Left colon (tissue), 2 donors: ENCODE results near the gene PAN3. TPM values are rescaled to one million over a fixed set of nuclear protein-coding genes. Genes with fewer than 3 reads are reported as not detected.
A peak's percentile ranks its signal among the peaks of the same experiment; 100 is the strongest.

ENCODE experiments used
- ATAC-seq: fragments of 200-7000 bp; cut with Tn5 transposase; one replicate; pipeline ENCODE4 v1.9.1; 2020; ENCODE audit warnings: mild to moderate bottlenecking, moderate library complexity
- DNase-seq, 2 donors: peaks; one replicate each; pipeline ENCODE4 v3.0.0-alpha.2; 2020
- intact Hi-C, 2 donors: fragments of 100-400 bp; cut with DNase I in 1 of 2; cut with micrococcal nuclease in 1 of 2; formaldehyde crosslinking; loops; one replicate each; pipeline versions ENCODE4 v1.11.2 to v1.14.0; 2022; cut with DNase I, micrococcal nuclease
- total RNA-seq, 2 donors: library from RNA; stranded (reverse); fragmentation: NEBNext Ultra II Directional; extraction: Animal tissue kit (Norgen Biotek cat#: 25700); gene quantifications; one replicate each; pipeline ENCODE4 v1.2.1, GENCODE V29; 2021
- donor health status: DM: no; HTN: no; CAD: no.
- donor health status: DM: yes; HTN: yes; CAD: no.

PAN3 gene
- total RNA-seq, 2 donors from 2014 or later, result 30.7 to 37.0 TPM

DNA sequence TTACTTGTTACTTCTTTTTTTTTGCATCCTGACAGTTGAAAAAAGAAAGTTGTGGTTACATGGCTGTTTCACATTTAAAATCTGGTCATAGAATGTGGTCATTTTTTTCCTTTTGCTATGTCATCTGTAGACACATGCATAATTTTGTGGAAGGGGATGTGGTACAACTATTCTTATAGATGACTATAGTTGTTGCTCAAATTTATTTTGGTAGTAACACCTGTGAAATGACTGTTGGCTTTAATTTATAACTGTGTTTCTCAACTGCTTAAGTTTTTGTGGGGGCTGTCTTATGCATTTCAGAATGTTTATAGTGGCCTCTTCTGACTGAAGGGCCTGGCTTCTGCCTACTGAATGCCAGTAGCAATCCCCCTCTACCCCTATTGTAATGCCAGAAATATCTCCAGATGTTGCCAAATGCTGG lies 130.5 kb downstream of the PAN3 start:
- intact Hi-C loops, result no loop called here
- DNase-seq (no peak), ATAC-seq (no peak)

DNA sequence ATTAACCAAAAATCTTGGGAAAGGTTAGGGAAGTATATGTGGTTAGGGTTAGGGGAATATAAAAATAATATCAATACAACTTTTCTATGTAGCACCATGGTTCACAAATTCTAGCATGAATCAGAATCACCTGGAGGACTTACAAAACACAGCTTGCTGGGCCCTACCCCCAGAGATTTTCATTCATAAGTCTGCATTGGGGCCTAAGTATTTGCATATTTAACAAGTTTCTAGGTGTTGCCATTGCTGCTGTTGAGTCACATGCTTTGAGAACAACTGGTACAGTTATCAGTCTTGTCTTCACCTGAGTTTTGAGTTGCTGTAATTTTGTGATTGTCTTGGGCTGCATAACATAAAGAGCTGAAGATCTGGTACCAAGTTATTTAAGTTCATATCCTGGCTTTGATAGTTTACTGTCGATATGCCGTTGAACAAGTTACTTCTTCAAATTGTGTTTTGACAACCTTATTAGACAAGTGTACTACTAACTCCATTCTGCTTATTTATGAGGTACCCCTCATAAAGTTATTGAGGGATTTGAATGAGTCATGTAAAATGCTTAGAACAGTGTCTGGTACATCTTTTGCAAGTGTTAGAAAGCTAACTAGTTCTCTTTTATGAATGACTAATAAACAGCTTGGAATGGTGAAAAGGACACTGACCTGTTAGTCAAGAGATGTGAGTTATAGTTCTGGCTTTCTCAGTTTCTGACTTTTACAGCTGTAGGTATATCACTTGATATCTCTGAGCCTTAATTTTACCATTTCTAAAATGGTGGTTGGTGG lies 132.9 kb downstream of the PAN3 start:
- intact Hi-C loops, result no loop called here
- DNase-seq (no peak), ATAC-seq (no peak)

DNA sequence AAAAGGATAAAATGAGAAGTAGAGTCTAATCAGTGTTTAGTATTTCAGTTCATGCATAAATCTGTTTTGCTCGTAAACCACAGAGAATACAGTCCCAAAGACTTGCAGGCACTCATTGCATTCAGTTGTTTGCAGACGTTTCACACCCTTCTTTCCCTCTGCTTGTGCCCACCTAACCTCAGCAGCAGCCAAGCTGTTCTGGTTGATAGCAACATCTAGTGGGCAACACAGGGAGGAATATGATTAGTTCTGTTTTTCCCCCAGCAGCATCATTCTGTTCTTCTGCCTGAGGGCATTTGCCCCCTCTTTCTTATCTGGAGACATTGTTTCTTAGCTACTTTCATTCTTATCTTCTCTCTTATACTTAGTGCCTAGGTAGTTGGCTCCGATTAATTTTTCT lies 135.6 kb downstream of the PAN3 start:
- DNase-seq (no peak), ATAC-seq (no peak)
- intact Hi-C loops, result no loop called here

DNA sequence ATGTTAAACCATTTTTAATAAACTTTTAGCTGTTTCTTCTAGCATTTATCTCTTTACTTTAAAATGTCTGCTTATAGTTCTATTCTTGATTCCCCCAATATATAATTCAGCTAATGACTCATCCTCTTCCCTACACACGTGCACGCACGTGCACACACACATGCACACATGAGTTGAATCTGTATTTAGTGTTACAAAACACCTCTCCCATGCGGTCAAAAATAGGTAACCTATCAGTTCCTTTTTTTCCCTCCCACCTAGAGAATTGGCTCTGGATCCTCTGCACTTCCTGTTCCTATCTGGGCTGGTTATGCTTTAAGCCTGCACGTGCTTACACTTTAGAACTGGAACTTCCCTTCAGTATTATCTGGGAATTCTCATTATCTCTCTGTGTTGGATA lies 144.1 kb downstream of the PAN3 start:
- ATAC-seq, result peak; percentile 75
- no peak for DNase-seq
- intact Hi-C loops, result no loop called here

DNA sequence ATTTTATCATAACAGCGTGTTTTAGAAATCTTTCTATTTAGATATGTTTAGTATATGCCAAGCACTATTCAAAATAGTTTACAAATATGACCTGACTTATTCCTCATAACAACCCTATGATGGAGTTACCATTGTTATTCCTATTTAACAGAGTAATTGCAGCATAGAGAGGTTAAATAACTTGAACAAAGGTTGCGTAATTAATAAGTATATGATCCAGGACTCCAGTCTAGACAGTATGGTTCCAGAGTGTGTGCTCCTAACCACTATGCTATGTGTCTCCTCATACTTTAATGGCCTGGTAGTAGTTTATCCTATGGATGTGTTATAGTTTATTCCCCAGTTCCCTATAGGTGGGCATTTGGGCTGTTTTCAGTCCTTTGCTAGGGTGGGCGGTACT lies 145.3 kb downstream of the PAN3 start:
- no peak for ATAC-seq

DNA sequence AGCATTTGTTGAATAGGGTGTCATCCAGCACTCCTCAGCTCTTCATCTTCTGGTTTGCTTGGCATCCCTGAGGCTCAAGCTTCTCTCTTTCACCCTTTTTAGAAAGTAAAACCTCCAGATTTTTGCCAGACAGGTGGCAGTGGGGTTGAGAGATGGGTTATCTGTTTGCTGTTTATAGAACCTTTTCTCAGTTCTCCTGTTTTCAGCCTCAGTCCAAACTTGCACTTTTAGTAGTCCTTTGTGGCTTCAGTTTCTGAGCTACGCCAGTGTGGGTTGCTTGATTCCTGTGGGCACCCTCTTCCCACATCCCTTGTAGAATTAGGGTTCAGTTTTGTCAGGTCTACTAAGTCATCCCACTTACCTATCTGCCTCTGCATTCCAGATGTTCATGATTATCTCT lies 147.9 kb downstream of the PAN3 start:
- intact Hi-C loops, result no loop called here
- DNase-seq, result no peak
- no peak for ATAC-seq

More for the DNA sequence above, 145.3 kb downstream of the PAN3 start:
- intact Hi-C loops, result no loop called here
- no peak for DNase-seq

DNA sequence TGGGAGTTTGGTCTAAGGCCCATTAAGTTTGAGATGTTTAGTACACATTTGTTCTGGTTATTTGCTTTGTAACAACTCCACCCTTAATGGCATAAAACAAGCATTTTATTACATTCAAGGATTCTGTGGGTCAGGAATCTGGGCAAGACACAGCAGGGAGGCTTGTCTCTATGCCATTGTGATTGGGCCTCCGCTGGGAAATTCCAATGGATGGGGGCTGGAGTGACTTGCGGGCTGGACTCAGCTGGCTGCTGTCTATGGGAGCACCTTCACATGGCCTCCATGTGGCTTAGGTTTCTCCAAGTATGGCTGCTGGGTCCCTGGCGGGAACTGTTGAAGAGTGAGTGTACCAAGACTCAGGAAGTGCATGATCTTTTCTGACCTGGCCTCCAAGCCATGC lies 159.0 kb downstream of the PAN3 start:
- DNase-seq (no peak), ATAC-seq (peak; percentile 22)
- intact Hi-C loops, result no loop called here

DNA sequence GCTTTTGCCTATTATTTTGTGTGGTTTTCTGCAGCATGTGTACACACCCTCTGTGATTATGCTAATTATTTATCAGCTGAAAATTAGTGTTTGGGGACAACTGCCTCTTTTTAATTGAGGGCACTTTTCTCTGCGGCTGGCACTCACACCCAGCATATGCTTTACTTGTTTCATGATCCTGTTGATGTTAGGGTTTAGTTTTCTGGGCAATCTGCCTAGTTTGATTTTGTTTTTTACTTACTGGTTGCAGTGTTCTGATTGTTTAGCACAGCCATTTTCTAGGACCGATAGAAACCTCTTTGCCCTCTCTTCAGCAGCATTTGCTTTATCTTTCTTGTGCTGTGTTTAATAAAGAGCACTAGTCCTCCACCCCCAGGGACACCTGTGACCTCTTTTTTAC lies 161.6 kb downstream of the PAN3 start:
- intact Hi-C loops, result no loop called here
- DNase-seq (no peak), ATAC-seq (no peak)

DNA sequence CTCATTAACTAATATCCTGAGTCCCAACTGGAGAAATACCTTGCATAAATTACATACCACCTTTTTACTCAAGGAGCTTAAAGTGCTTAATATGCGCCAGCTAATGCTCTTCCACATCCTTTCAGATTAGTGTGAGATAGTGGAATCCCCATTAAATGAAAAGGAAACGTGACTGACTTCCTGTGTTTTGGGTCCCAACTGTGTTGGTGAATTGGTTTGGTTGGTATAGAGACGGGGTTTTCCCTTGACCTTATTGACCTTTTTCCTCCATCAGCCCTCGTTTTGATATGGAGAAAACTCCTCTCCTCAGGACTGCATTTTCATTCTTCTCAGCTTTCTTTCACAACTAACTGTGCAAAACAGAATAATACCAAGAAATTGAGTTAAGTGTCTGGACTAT lies 163.5 kb downstream of the PAN3 start:
- intact Hi-C loops, result no loop called here
- DNase-seq (no peak), ATAC-seq (no peak)

DNA sequence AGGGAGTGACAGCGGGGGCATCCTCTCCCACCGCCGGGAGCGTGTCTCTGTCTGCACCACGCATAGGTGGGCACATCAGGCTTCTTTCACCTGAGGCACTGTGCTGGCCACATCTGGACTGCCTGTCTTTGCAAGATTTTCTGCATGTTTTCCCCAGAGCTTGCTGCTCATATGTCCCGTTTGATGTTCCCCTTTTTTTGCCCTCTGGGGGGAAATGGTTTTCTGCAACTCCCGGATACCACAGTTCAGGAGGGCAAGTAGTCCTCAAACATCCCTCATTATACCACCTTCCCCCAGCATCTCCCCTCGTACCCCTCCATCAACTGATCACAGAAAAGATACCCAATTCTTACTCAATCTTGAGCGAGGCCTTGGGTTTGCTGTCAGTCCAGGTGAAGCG lies 168.0 kb downstream of the PAN3 start:
- intact Hi-C loops, result no loop called here
- ATAC-seq (no peak), DNase-seq (no peak)

DNA sequence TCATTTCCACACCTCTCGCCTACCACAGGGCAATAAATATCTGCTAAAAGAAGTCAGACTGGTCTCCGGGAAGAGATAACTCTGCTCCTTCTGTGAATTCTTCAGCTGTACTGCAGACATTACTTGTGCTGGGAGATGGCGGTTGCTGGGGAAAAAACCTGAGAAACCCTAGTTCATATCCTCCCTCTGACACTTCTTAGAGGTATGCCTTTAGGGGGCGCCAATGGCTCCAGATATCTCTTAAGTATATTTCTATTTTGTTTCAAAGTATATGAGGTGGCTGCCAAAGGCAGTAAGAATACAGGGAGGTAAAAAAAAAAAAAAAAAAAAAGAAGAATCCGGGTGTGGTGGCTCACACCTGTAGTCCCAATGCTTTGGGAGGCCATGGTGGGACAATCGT lies 175.2 kb downstream of the PAN3 start:
- DNase-seq, result peak in 1 of 2 donors; percentile 13
- no peak for ATAC-seq
- intact Hi-C loops, result no loop called here

DNA sequence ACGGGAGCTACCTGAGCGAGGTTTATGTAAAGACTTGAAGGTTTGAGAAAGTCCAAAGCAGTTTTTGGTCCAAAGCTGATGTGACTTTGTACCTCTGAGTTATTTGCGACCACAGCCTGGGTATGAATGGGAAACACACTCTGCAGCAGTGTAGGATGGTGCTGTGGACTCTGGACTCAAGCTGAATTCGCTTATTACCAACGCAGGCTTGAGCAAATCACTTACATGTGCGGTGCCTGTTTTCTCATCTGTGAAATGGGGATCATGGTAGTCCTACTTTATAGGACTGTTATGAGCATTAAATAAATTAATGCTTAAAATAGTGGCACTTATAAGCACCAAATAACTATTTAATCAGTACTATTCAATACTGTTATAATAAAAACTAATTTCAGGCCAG lies 176.5 kb downstream of the PAN3 start:
- intact Hi-C loops, result no loop called here
- no peak for DNase-seq
- no peak for ATAC-seq

DNA sequence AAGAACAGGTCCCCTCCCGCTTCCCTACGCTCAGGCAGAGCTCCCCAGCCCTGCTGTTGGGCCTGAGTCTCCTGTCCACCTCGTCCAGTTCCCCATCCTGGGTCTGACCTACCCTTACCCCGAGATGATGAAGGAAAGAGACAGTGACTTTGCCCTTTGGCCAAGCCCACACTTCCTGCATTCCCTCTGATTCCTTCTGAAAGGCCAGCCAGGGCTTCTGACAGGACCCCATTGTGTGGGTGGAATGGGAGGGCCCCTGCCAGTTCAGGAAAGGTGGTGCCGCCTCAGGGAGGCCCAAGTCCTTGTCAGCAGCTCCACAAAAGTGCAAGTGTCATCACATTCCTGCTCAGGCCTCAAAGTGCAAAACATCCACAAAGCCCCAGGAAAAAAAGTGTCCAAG lies 177.8 kb downstream of the PAN3 start:
- ATAC-seq (no peak), DNase-seq (no peak)
- intact Hi-C loops, result no loop called here

DNA sequence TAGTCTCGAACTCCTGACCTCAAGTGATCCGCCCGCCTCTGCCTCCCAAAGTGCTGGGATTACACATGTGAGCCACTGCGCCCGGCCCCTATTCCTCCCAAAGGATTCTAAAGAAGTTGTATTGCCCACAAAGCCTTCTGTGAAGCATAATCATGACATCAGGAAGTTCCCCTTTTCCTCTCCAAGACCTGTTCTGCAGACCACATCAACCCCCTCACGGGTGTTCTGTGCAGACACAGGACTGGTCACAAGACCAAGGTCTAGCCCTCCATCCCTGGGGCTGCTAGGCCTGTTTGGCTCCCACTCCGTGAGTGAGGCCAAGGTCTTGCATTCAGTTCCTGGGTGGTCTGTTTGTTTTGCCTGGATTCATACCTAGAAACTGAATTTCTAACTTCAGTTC lies 178.5 kb downstream of the PAN3 start:
- ATAC-seq (no peak), DNase-seq (no peak)
- intact Hi-C loops, result no loop called here

DNA sequence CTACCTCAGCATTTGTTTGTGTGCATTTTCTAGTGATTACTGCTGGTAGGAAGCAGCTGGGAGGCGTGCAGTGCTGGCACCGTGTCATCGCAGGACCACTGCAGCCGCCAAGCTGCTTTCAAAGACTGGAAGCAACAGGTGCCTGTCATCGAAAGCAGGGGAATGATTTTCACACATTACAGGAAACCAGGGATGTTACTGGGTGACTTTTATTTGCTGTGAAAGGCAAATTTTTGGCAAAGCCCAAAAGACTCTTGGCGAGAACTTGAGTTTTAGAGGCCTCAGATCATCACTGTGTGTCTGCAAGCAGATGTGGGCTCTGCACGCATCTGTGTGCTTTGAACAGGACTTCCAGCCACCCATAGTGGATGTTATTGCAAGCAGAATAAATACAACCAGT lies 180.2 kb downstream of the PAN3 start:
- intact Hi-C loops, result no loop called here
- no peak for ATAC-seq
- DNase-seq, result no peak

DNA sequence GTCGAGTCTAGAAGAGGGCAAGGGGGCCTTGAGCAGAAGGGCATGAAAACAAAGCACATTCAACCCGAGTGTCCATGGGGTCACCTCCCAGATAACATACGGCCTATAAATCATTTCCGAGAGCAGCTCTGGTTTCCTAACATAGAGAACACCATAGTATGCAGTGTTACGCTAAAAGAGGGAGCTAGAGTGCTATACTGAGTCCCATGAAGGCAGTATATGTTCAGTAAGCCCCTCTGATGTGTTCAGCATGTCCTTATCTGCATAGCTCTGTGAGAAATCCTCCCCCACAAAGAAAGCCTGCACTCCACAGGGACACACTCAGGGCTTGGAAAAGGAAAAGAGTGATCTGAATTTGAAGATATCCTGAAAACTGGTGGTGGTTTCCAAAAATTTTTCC lies 181.2 kb downstream of the PAN3 start:
- ATAC-seq (no peak), DNase-seq (no peak)
- intact Hi-C loops, result no loop called here

DNA sequence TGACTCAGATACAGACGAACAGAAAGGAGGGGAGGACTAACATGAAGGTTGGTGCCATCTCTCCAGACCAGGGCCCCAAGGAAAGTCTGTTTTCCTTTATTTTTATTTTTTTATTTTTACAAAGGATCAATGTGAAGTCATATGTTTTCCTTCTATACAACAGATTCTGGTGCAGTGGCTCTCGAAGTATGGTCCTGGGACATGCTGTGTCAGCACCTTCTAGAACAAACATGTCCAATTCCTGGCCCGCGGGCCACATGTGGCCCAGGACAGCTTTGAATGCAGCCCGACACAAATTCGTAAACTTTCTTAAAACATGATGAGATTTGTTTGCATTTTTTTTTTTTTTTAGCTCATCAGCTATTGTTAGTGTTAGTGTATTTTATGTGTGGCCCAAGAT lies 181.9 kb downstream of the PAN3 start:
- ATAC-seq (no peak), DNase-seq (no peak)
- intact Hi-C loops, result loop anchor here in 1 of 2 donors (5.0 kb wide), 1 partner anchor 317 kb away; no protein-coding TSS in a partner anchor

DNA sequence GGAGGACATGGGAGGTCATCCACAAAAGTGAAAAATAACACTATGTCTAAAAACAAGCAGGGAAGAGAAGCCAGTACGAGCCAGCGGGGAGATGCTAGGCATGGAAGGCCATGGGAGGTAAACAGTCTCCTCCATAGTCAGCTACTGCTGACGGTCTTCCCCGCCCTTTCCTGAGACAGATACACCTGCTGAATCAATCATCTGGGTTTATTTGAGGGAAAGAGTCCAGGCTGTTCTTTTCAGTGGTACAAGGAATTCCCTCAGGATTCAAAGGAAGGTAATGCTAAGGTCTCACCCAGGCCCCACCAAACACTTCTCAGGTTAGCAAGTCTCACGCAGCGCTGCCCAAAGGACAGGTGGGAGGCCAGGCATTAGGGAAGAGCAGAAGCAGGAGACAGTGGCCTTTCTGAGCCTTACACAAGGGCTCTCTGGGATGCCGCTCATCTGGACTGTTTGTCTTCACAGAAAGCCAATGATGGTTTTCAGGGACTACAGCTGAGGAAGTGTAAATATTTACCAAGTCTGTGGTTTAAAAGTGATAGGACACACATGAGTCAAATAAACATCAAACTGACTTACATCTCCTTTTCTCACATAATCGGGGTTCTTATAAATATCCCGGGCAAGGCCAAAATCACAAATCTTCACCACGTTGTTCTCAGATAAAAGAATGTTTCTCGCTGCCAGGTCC lies 182.7 kb downstream of the PAN3 start:
- ATAC-seq (no peak), DNase-seq (no peak)
- intact Hi-C loops, result loop anchor here in 1 of 2 donors (5.0 kb wide), 1 partner anchor 316 kb away; no protein-coding TSS in a partner anchor

DNA sequence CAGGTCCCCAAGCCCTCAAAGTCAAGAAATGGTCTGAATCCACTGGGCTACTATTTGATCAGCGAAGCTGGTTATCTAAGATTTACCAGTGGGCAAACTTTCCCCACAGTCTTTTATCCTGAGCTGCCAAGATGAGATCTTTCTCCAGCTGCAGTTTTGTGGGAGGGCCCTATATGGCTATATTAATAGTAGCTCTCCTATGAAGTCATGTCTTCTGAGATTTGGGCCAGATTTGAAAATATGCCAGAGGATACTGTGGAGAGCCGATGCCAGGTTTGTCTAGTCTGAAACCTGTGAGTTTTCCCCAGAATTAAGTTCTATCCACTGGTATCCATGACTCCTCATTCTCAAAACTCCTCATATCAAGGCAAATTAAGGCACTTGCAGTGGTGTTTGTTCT lies 183.4 kb downstream of the PAN3 start:
- no peak for DNase-seq
- intact Hi-C loops, result loop anchor here in 1 of 2 donors (5.0 kb wide), 1 partner anchor 316 kb away; no protein-coding TSS in a partner anchor
- ATAC-seq, result no peak

DNA sequence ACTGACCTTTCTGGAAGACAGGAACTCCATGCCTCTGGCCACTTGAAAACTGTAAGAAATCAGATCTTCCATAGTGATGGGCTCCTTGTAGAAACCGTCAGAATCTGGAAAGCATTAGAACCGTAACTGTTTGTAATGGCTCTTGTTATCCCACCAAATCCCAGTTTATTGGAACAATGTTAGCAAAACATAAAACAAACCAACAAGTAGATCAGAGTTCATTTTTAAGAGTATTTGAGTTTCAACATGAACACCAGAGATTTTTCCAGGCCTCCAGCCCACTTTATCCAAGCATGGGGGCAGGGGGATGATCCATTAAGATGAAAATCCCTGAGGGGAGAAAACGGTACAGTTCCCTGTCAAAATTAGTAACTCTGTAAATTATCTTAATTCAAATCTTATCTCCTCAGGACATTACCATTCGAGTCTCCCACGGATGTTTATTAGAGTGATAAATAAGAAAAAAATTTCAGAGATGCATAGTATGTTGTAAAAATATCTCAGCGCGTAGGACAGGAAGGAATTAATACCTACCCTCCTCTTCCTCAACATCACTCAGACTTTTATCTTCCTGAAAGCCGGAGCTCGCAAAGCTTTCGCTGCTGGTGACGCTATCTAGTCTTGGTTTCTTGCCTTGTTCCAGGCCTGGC lies 184.0 kb downstream of the PAN3 start:
- ATAC-seq, result no peak
- DNase-seq, result no peak
- intact Hi-C loops, result loop anchor here in 1 of 2 donors (5.0 kb wide), 1 partner anchor 315 kb away; no protein-coding TSS in a partner anchor
